H1 (cell line): Measurements from ENCODE around the gene DHRS12. TPM values are rescaled to one million over a fixed set of nuclear protein-coding genes. Genes with fewer than 3 reads are reported as not detected.

Experiments used
- CTCF ChIA-PET: fragments of 300-600 bp; sonication (Branson Sonifier 250); formaldehyde crosslinking; loops from one replicate; lab custom pipeline; 2021; ENCODE audit not compliant: partially characterized antibody; lab: Charles Lee
- POLR2A ChIA-PET: fragments of 300-600 bp; sonication (Branson Sonifier 250); formaldehyde crosslinking; loops from one replicate; lab custom pipeline; 2021; ENCODE audit warnings: inconsistent platforms; ENCODE audit not compliant: partially characterized antibody; lab: Charles Lee
- DNase-seq, 2 experiments: peaks; one replicate each; pipeline versions ENCODE4 v3.0.0 to v3.0.0-alpha.2; 2010 to 2022; ENCODE audit warnings: low spot score in 2 of 2, low read depth in 1 of 2, mixed read lengths in 1 of 2
- FAIRE-seq: peaks from 2 replicates; lab custom pipeline; 2011; peaks lifted over from hg19 to GRCh38; lab: Jason Lieb, UNC
- H2AFZ ChIP-seq: 2 replicates; pipeline ENCODE4 v1.8.1; 2012; ENCODE audit warnings: low read length, inconsistent platforms
- H2AK5ac ChIP-seq: 2 replicates; pipeline ENCODE4 v1.6.1; 2013; ENCODE audit warnings: low read depth, low read length
- H2BK120ac ChIP-seq: replicated peaks from 2 replicates; pipeline ENCODE3; 2013; ENCODE audit warnings: low read depth, low read length, inconsistent platforms
- H2BK12ac ChIP-seq: 2 replicates; pipeline ENCODE4 v1.6.1; 2013; ENCODE audit warnings: low read depth, low read length
- H2BK15ac ChIP-seq: 2 replicates; pipeline ENCODE4 v1.6.1; 2013; ENCODE audit warnings: low read length
- H2BK20ac ChIP-seq: 2 replicates; pipeline ENCODE4 v1.6.1; 2013; ENCODE audit warnings: low read length
- H2BK5ac ChIP-seq: 2 replicates; pipeline ENCODE4 v1.6.1; 2013; ENCODE audit warnings: low read depth, low read length
- H3K14ac ChIP-seq: 2 replicates; pipeline ENCODE4 v1.6.1; 2013; ENCODE audit warnings: inconsistent platforms; ENCODE audit not compliant: insufficient read length
- H3K18ac ChIP-seq: 2 replicates; pipeline ENCODE4 v1.6.1; 2013; ENCODE audit warnings: low read length; ENCODE audit errors: extremely low read depth
- H3K23ac ChIP-seq: 2 replicates; pipeline ENCODE4 v1.6.1; 2013; ENCODE audit warnings: inconsistent platforms; ENCODE audit not compliant: insufficient read length
- H3K23me2 ChIP-seq: 2 replicates; pipeline ENCODE4 v1.6.1; 2013; ENCODE audit warnings: low read depth, low read length
- H3K27ac ChIP-seq: 2 replicates; pipeline ENCODE4 v1.6.1; 2011; ENCODE audit warnings: low read depth, low read length, inconsistent platforms
- H3K27me3 ChIP-seq, 4 experiments: replicated peaks in 1 of 4; 1 replicate in 1 of 4; 2 replicates in 3 of 4; pipeline versions ENCODE4 v1.6.1 to v1.8.1; 2011 to 2013; ENCODE audit warnings: low read length in 3 of 4, mild to moderate bottlenecking in 3 of 4, inconsistent platforms in 2 of 4, mixed read lengths in 2 of 4, moderate library complexity in 1 of 4; ENCODE audit not compliant: control insufficient read depth in 3 of 4, insufficient read depth in 3 of 4; ENCODE audit errors: extremely low read depth in 1 of 4
- H3K36me3 ChIP-seq, 4 experiments: 2 replicates each; pipeline versions ENCODE4 v1.6.1 to v1.8.1; 2011 to 2013; ENCODE audit warnings: mild to moderate bottlenecking in 4 of 4, low read length in 3 of 4, moderate library complexity in 2 of 4, control low read depth in 1 of 4, inconsistent platforms in 1 of 4; ENCODE audit not compliant: insufficient read depth in 4 of 4, control insufficient read depth in 2 of 4
- H3K4ac ChIP-seq: replicated peaks from 2 replicates; pipeline ENCODE3; 2013; ENCODE audit warnings: low read length, low read depth, mixed read lengths, inconsistent platforms; ENCODE audit not compliant: insufficient read length
- H3K4me1 ChIP-seq, 4 experiments: replicated peaks in 1 of 4; 1 replicate in 1 of 4; 2 replicates in 3 of 4; pipeline versions ENCODE4 v1.6.1 to v1.8.1; 2011 to 2013; ENCODE audit warnings: low read length in 3 of 4, inconsistent platforms in 2 of 4, mixed read lengths in 1 of 4; ENCODE audit not compliant: insufficient read depth in 4 of 4, control insufficient read depth in 3 of 4
- H3K4me2 ChIP-seq, 2 experiments: 2 replicates each; pipeline versions ENCODE4 v1.6.1 to v1.8.1; 2011 to 2013; ENCODE audit warnings: low read depth in 2 of 2, low read length in 2 of 2, control low read depth in 1 of 2, inconsistent platforms in 1 of 2, mild to moderate bottlenecking in 1 of 2; ENCODE audit not compliant: insufficient read depth in 1 of 2
- H3K4me3 ChIP-seq, 4 experiments: fragments of 200-600, 300-600 bp in 1 of 4; sonication (generic), shearing (Covaris generic), sonication (Bioruptor Twin) in 1 of 4; 2 replicates each; pipeline versions ENCODE4 v1.5.1 to v1.8.1; 2011 to 2016; ENCODE audit warnings: low read length in 4 of 4, low read depth in 3 of 4, control low read depth in 2 of 4, inconsistent platforms in 2 of 4, mild to moderate bottlenecking in 2 of 4, mixed read lengths in 1 of 4, moderate library complexity in 1 of 4; ENCODE audit not compliant: insufficient read depth in 2 of 4; ENCODE audit errors: extremely low read depth in 1 of 4
- H3K56ac ChIP-seq: replicated peaks from 2 replicates; pipeline ENCODE3; 2013; ENCODE audit warnings: low read depth, mild to moderate bottlenecking, mixed read lengths, low read length, inconsistent platforms; ENCODE audit not compliant: insufficient read length
- H3K79me1 ChIP-seq: 2 replicates; pipeline ENCODE4 v1.6.1; 2013; ENCODE audit warnings: low read depth, low read length, control low read depth
- H3K79me2 ChIP-seq, 2 experiments: 2 replicates each; pipeline versions ENCODE4 v1.6.1 to v1.8.1; 2012 to 2013; ENCODE audit warnings: low read length in 2 of 2, mild to moderate bottlenecking in 2 of 2, inconsistent platforms in 1 of 2; ENCODE audit not compliant: insufficient read depth in 2 of 2, control insufficient read depth in 1 of 2
- H3K9ac ChIP-seq, 4 experiments: replicated peaks in 1 of 4; 1 replicate in 1 of 4; 2 replicates in 3 of 4; pipeline versions ENCODE4 v1.6.1 to v1.8.1; 2011 to 2013; ENCODE audit warnings: low read depth in 3 of 4, low read length in 3 of 4, control low read depth in 2 of 4, mild to moderate bottlenecking in 2 of 4, moderate library complexity in 2 of 4, inconsistent platforms in 1 of 4; ENCODE audit errors: extremely low read depth in 1 of 4
- H3K9me3 ChIP-seq, 2 experiments: 2 replicates each; pipeline versions ENCODE4 v1.6.1 to v1.8.1; 2012 to 2013; ENCODE audit warnings: mild to moderate bottlenecking in 2 of 2, moderate library complexity in 2 of 2, control low read depth in 1 of 2, inconsistent platforms in 1 of 2, low read depth in 1 of 2, low read length in 1 of 2, mixed read lengths in 1 of 2; ENCODE audit not compliant: insufficient read depth in 2 of 2
- H4K20me1 ChIP-seq, 2 experiments: replicated peaks in 1 of 2; 2 replicates each; pipeline versions ENCODE3 to v1.8.1; 2011 to 2013; ENCODE audit warnings: inconsistent platforms in 2 of 2, low read length in 2 of 2, mild to moderate bottlenecking in 1 of 2; ENCODE audit not compliant: insufficient read depth in 2 of 2, control insufficient read depth in 1 of 2
- H4K5ac ChIP-seq: 2 replicates; pipeline ENCODE4 v1.6.1; 2013; ENCODE audit warnings: low read length, low read depth, mixed read lengths, inconsistent platforms; ENCODE audit not compliant: insufficient read length
- H4K8ac ChIP-seq: 2 replicates; pipeline ENCODE4 v1.8.0; 2013; ENCODE audit warnings: mild to moderate bottlenecking, moderate library complexity, low read length, inconsistent platforms; ENCODE audit not compliant: insufficient read depth; ENCODE audit errors: extremely low read depth
- H4K91ac ChIP-seq: replicated peaks from 2 replicates; pipeline ENCODE3; 2013; ENCODE audit warnings: low read length, mixed read lengths, inconsistent platforms; ENCODE audit not compliant: insufficient read length
- E2F6 ChIP-seq: IDR thresholded peaks from 2 replicates; pipeline ENCODE4 v1.6.1; 2012; ENCODE audit warnings: inconsistent platforms
- KDM4A ChIP-seq: IDR thresholded peaks from one replicate; pipeline ENCODE4 v1.7.1; 2012; ENCODE audit warnings: low read depth, mild to moderate bottlenecking, moderate library complexity, low read length, inconsistent platforms; ENCODE audit not compliant: severe bottlenecking
- KDM5A ChIP-seq: fragments of 200-600 bp; IDR thresholded peaks from 2 replicates; pipeline ENCODE4 v1.7.1; 2012; ENCODE audit warnings: mild to moderate bottlenecking, low read length, inconsistent platforms, mixed read lengths
- NRF1 ChIP-seq: IDR thresholded peaks from 2 replicates; pipeline ENCODE4 v1.6.1; 2011; ENCODE audit warnings: mild to moderate bottlenecking, low read depth, low read length, improper control_type of control experiment
- RAD21 ChIP-seq, 2 experiments: IDR thresholded peaks in 1 of 2; conservative IDR thresholded peaks in 1 of 2; 2 replicates each; pipeline ENCODE4 v1.6.1; 2011; ENCODE audit warnings: low read depth in 2 of 2, low read length in 2 of 2, improper control_type of control experiment in 1 of 2, inconsistent platforms in 1 of 2, mild to moderate bottlenecking in 1 of 2, moderate library complexity in 1 of 2
- WGBS, 2 experiments: shearing (Covaris generic) in 1 of 2; methylation state at CpG; one replicate each; pipeline versions ENCODE4 v1.1.6 to v1.1.7; 2013 to 2015; ENCODE audit warnings: low lambda C conversion rate in 2 of 2, mixed read lengths in 2 of 2, inconsistent platforms in 1 of 2, low coverage in 1 of 2, missing lambda C conversion rate in 1 of 2; ENCODE audit not compliant: insufficient replicate concordance in 2 of 2, insufficient coverage in 1 of 2, insufficient read length in 1 of 2; ENCODE audit errors: extremely low coverage in 1 of 2, missing lambda C conversion rate in 1 of 2; 5-methylcytosine and 5-hydroxymethylcytosine counted together
- polyA plus RNA-seq, 7 experiments: library from polyadenylated mRNA; depleted of rRNA in 3 of 7; stranded (reverse) in 5 of 7; unstranded in 2 of 7; fragments of >200 nt in 5 of 7; fragments of 200-250 nt in 2 of 7; gene quantifications; 1 replicate in 5 of 7; 2 replicates in 1 of 7; 4 replicates in 1 of 7; pipeline versions ENCODE4 v1.2.1 to v1.2.3, GENCODE V29; 2011 to 2013; ENCODE audit warnings: missing spikeins in 2 of 7, mixed read lengths in 2 of 7
- total RNA-seq: library from RNA; stranded (reverse); fragmentation: NEBNext Ultra II Directional; extraction: Animal tissue kit (Norgen Biotek cat#: 25700); gene quantifications from 2 replicates; pipeline ENCODE4 v1.2.1, GENCODE V29; 2021

The DHRS12 gene
- total and polyA plus RNA-seq, 2 of the 8 experiments (the other 6 are each of a cell fraction or from before 2014, with no cell fraction given): 8.7 TPM

- Histone ChIP-seq H3K23me2 (no peaks in the 10 kb centered on the region), H3K56ac (no peak overlapping the region), H3K36me3 (no peaks in the 10 kb centered on the region; a peak in 1 of 8 replicates), H3K4ac (no peak overlapping the region), H2BK20ac (no peak overlapping the region), H3K4me3 (no peak overlapping the region), H3K9me3 (no peaks in the 10 kb centered on the region), H4K5ac (no peak overlapping the region), H3K27ac (no peak overlapping the region), H2AK5ac (no peak overlapping the region), H4K20me1 (no peaks in the 10 kb centered on the region), H4K8ac (no peak overlapping the region; the same call in 1 of the 2 replicates), H2BK15ac (no peak overlapping the region), H4K91ac (no peak overlapping the region), H3K4me2 (no peak overlapping the region), H2BK5ac (no peak overlapping the region), H3K79me1 (no peaks in the 10 kb centered on the region), H2AFZ (no peak overlapping the region), H3K9ac (no peak overlapping the region), H3K4me1 (no peaks in the 10 kb centered on the region; a peak in 1 of 7 replicates), H2BK12ac (no peak overlapping the region), H3K18ac (no peak overlapping the region), H3K23ac (no peak overlapping the region), H3K14ac (no peak overlapping the region), H3K79me2 (no peaks in the 10 kb centered on the region), H2BK120ac (no peak overlapping the region), H3K27me3 (no peaks in the 10 kb centered on the region)
- ChIA-PET POLR2A (interaction anchor here (0.8 to 2.1 kb wide), 3 partner anchors 10 to 382 kb away, joined by 4 read pairs; partner anchors contain the start of genes INTS6 and TMEM272), CTCF (interaction anchor here (1.0 to 8.8 kb wide), 11 partner anchors 9 to 400 kb away, joined by 3 to 105 read pairs (median 5); partner anchors contain the start of gene TMEM272)
- TF ChIP-seq NRF1: no peak
- no peak for TF ChIP-seq RAD21 (IDR thresholded peaks at IDR 0.05 in 1 of 2, conservative IDR thresholded peaks at IDR 0.05 in 1 of 2; ENCODE audit: low read depth in 2 of 2, low read length in 2 of 2)
- no peak for TF ChIP-seq KDM4A
- TF ChIP-seq KDM5A: no peak
- no peak for TF ChIP-seq E2F6
- DNase-seq: peak in 1 of 2 experiments; percentile 37
- WGBS, 2 experiments: 90% methylated on average over 7 of the region's 7 CpGs; no CpG with 5 or more reads in 1 of the 2 experiments
- FAIRE-seq: no peak
Measured at GRCh38 chr13:51834581-51835171, 30.7 kb upstream of the DHRS12 start.
